Skeletal muscle cell (primary cell): ENCODE results near the gene ZYX.

ENCODE experiments used
- DNase-seq: peaks from one replicate; pipeline ENCODE4 v3.0.0-alpha.2; 2010; ENCODE audit warnings: low read depth
- H3K4me3 ChIP-seq: 2 replicates; pipeline ENCODE4 v1.5.1; 2011; ENCODE audit warnings: low read depth, mild to moderate bottlenecking, control low read depth, low read length, moderate library complexity

The ZYX gene

GRCh38 chr7:143380646-143381426 is at the start of gene ZYX:
Gene ZYX, plus strand, starts transcription at chr7:143381345. Its CDS starts 227 bp downstream, at chr7:143381572.
- peak; percentile 92 for DNase-seq
- peak within 1 kb of the TSS; percentile 93 for H3K4me3 ChIP-seq

- H3K4me3 ChIP-seq: no peak overlapping the region
- no peak for DNase-seq
These were observed 46.9 kb upstream of the ZYX start for GRCh38 chr7:143334244-143334643.

- DNase-seq: no peak
- no peak overlapping the region for H3K4me3 ChIP-seq
These were observed 43.9 kb upstream of the ZYX start for GRCh38 chr7:143337216-143337615.

- H3K4me3 ChIP-seq: no peak overlapping the region
- DNase-seq: no peak
These were observed 39.3 kb upstream of the ZYX start for GRCh38 chr7:143341842-143342241.

GRCh38 chr7:143343596-143343995 is 37.5 kb upstream of the ZYX start:
- H3K4me3 ChIP-seq: no peak overlapping the region
- no peak for DNase-seq

- no peak for DNase-seq
- H3K4me3 ChIP-seq: peak overlapping the region; percentile 17
These were observed 35.7 kb upstream of the ZYX start for GRCh38 chr7:143345428-143345900.

GRCh38 chr7:143346018-143346417 is 35.1 kb upstream of the ZYX start:
- DNase-seq: no peak

GRCh38 chr7:143347950-143348349 is 33.2 kb upstream of the ZYX start:
- DNase-seq: no peak
- H3K4me3 ChIP-seq: no peak overlapping the region

More at GRCh38 chr7:143346018-143346417, 35.1 kb upstream of the ZYX start:
- H3K4me3 ChIP-seq: no peak overlapping the region

- no peak for DNase-seq
- no peak overlapping the region for H3K4me3 ChIP-seq
These were observed 30.1 kb upstream of the ZYX start for GRCh38 chr7:143351060-143351459.

- no peak for DNase-seq
- H3K4me3 ChIP-seq: no peak overlapping the region
These were observed 29.6 kb upstream of the ZYX start for GRCh38 chr7:143351574-143351973.

GRCh38 chr7:143352531-143353002 is 28.6 kb upstream of the ZYX start:
- H3K4me3 ChIP-seq: no peak overlapping the region
- DNase-seq: no peak

- no peak for DNase-seq
- H3K4me3 ChIP-seq: no peak overlapping the region
These were observed 26.8 kb upstream of the ZYX start for GRCh38 chr7:143354376-143354775.

- H3K4me3 ChIP-seq: no peak overlapping the region
These were observed 26.2 kb upstream of the ZYX start for GRCh38 chr7:143354965-143355364.

GRCh38 chr7:143355450-143356385 is 25.4 kb upstream of the ZYX start:
- H3K4me3 ChIP-seq: no peak overlapping the region
- DNase-seq: no peak

More at GRCh38 chr7:143354965-143355364, 26.2 kb upstream of the ZYX start:
- DNase-seq: no peak

GRCh38 chr7:143356414-143357050 is 24.6 kb upstream of the ZYX start:
- DNase-seq: no peak
- H3K4me3 ChIP-seq: no peak overlapping the region

- DNase-seq: no peak
These were observed 22.5 kb upstream of the ZYX start for GRCh38 chr7:143358626-143359025.

GRCh38 chr7:143359771-143360353 is 21.3 kb upstream of the ZYX start:
- H3K4me3 ChIP-seq: no peak overlapping the region
- DNase-seq: no peak

More at GRCh38 chr7:143358626-143359025, 22.5 kb upstream of the ZYX start:
- no peak overlapping the region for H3K4me3 ChIP-seq

GRCh38 chr7:143360788-143361551 is 20.2 kb upstream of the ZYX start:
- no peak for DNase-seq
- H3K4me3 ChIP-seq: no peak overlapping the region
